ENCODE measurements around the gene LDHB.

- no peak for TF ChIP-seq CTCF (IDR thresholded peaks at IDR 0.05)
- TF ChIP-seq POLR2A (IDR thresholded peaks at IDR 0.05): peak in 1 of 2 donors; percentile 82
Observed at GRCh38 chr12:21657326-21658077, at the start of gene LDHB.
